ENCODE measurements around the gene MPRIP. TPM values are rescaled to one million over a fixed set of nuclear protein-coding genes. Genes with fewer than 3 reads are reported as not detected.

Gene MPRIP
- total RNA-seq, 4 donors from 2014 or later, result 68.7 to 168 (median 99.7) TPM

GRCh38 chr17:17106756-17107155 lies 64.5 kb downstream of the MPRIP start:
- no peak for TF ChIP-seq CTCF (IDR thresholded peaks at IDR 0.05; ENCODE audit: low read depth)

GRCh38 chr17:17107281-17107680 lies 65.0 kb downstream of the MPRIP start:
- no peak for TF ChIP-seq CTCF (IDR thresholded peaks at IDR 0.05; ENCODE audit: low read depth)

- no peak for TF ChIP-seq CTCF (IDR thresholded peaks at IDR 0.05; ENCODE audit: low read depth)
Measured at GRCh38 chr17:17107891-17108431, 65.7 kb downstream of the MPRIP start.

- TF ChIP-seq CTCF (IDR thresholded peaks at IDR 0.05; ENCODE audit: low read depth), result no peak
Measured at GRCh38 chr17:17108451-17109049, 66.3 kb downstream of the MPRIP start.

GRCh38 chr17:17109256-17109655 lies 67.0 kb downstream of the MPRIP start:
- no peak for TF ChIP-seq CTCF (IDR thresholded peaks at IDR 0.05; ENCODE audit: low read depth)

GRCh38 chr17:17109907-17110306 lies 67.7 kb downstream of the MPRIP start:
- TF ChIP-seq CTCF (IDR thresholded peaks at IDR 0.05; ENCODE audit: low read depth), result no peak

GRCh38 chr17:17110520-17110919 lies 68.3 kb downstream of the MPRIP start:
- TF ChIP-seq CTCF (IDR thresholded peaks at IDR 0.05; ENCODE audit: low read depth), result no peak

Data from subcutaneous adipose tissue (tissue), 4 donors.